Smooth muscle cell (in vitro differentiated cells): Measurements from ENCODE around the gene RBBP9. TPM values are rescaled to one million over a fixed set of nuclear protein-coding genes. Genes with fewer than 3 reads are reported as not detected.

ENCODE experiments used
- DNase-seq: peaks from one replicate; lab custom pipeline; 2025; ENCODE audit not compliant: unreplicated experiment; lab: John Stamatoyannopoulos, UW
- H2AFZ ChIP-seq: fragments of 200-600 bp; sonication (generic); 2 replicates; pipeline ENCODE4 v1.6.0; 2016; ENCODE audit warnings: antibody characterized with exemption, low read depth, mild to moderate bottlenecking
- H3F3A ChIP-seq: fragments of 200-600 bp; sonication (generic); 2 replicates; pipeline ENCODE4 v1.6.0; 2017; ENCODE audit warnings: antibody characterized with exemption, low read depth
- H3K27ac ChIP-seq: fragments of 200-600 bp; sonication (generic); 2 replicates; pipeline ENCODE4 v1.5.1; 2016; ENCODE audit warnings: low read depth, mild to moderate bottlenecking
- H3K27me3 ChIP-seq: fragments of 200-600 bp; sonication (generic); 2 replicates; pipeline ENCODE4 v1.6.1; 2016; ENCODE audit warnings: low read depth, mild to moderate bottlenecking
- H3K36me3 ChIP-seq: fragments of 200-600 bp; sonication (generic); 2 replicates; pipeline ENCODE4 v1.5.1; 2016; ENCODE audit warnings: low read depth
- H3K4me1 ChIP-seq: fragments of 200-600 bp; sonication (generic); 2 replicates; pipeline ENCODE4 v1.5.1; 2016; ENCODE audit warnings: low read depth
- H3K4me2 ChIP-seq: fragments of 200-600 bp; sonication (generic); 2 replicates; pipeline ENCODE4 v1.6.0; 2016; ENCODE audit warnings: mild to moderate bottlenecking
- H3K4me3 ChIP-seq: fragments of 200-600 bp; sonication (generic); 2 replicates; pipeline ENCODE4 v1.5.1; 2016; ENCODE audit warnings: mild to moderate bottlenecking
- H3K79me2 ChIP-seq: fragments of 200-600 bp; sonication (generic); 2 replicates; pipeline ENCODE4 v1.6.0; 2016; ENCODE audit warnings: low read depth, mild to moderate bottlenecking
- H3K9ac ChIP-seq: fragments of 200-600 bp; sonication (generic); 2 replicates; pipeline ENCODE4 v1.6.0; 2016; ENCODE audit warnings: low read depth
- H3K9me3 ChIP-seq: fragments of 200-600 bp; sonication (generic); replicated peaks from 2 replicates; pipeline ENCODE4 v1.5.1; 2016; ENCODE audit warnings: low read depth
- H4K20me1 ChIP-seq: fragments of 200-600 bp; sonication (generic); 2 replicates; pipeline ENCODE4 v1.6.0; 2016; ENCODE audit warnings: low read depth
- CTCF ChIP-seq: fragments of 200-600 bp; sonication (generic); IDR thresholded peaks from 2 replicates; pipeline ENCODE4 v1.5.1; 2017; ENCODE audit warnings: borderline replicate concordance, mild to moderate bottlenecking, antibody characterized with exemption; ENCODE audit not compliant: insufficient read depth, poor library complexity, severe bottlenecking
- WGBS: methylation state at CpG from one replicate; pipeline ENCODE4 v1.1.7; 2016; ENCODE audit warnings: low lambda C conversion rate; 5-methylcytosine and 5-hydroxymethylcytosine counted together
- polyA plus RNA-seq: library from polyadenylated mRNA; unstranded; fragments of >200 nt; fragmentation: Nextera tagmentation; extraction: Ambion mirVana; gene quantifications from 2 replicates; pipeline ENCODE4 v1.2.1, GENCODE V29; 2016
- total RNA-seq: library from RNA; depleted of rRNA; stranded (reverse); fragments of >200 nt; gene quantifications from 2 replicates; pipeline ENCODE4 v1.2.3, GENCODE V29; 2014

Gene RBBP9
- total and polyA plus RNA-seq, 2 experiments from 2014 or later, result 4.2 to 29.8 TPM

GRCh38 chr20:18477821-18478220 is 19.2 kb downstream of the RBBP9 start:
- H3K4me2 ChIP-seq, result no peak overlapping the region
- H3K27me3 ChIP-seq, result no peaks in the 10 kb centered on the region
- no peak overlapping the region for H2AFZ ChIP-seq
- no peaks in the 10 kb centered on the region for H4K20me1 ChIP-seq
- peaks cover 14% of the 10 kb centered on the region for H3K36me3 ChIP-seq
- no peak for TF ChIP-seq CTCF
- H3K9ac ChIP-seq, result no peak overlapping the region
- H3K4me3 ChIP-seq, result no peak overlapping the region
- WGBS, result 95% methylated on average over 1 of the region's 1 CpG
- H3K27ac ChIP-seq, result no peak overlapping the region
- H3K9me3 ChIP-seq, result no peaks in the 10 kb centered on the region
- no peaks in the 10 kb centered on the region for H3F3A ChIP-seq
- no peaks in the 10 kb centered on the region for H3K79me2 ChIP-seq
- no peak for DNase-seq
- no peaks in the 10 kb centered on the region for H3K4me1 ChIP-seq

GRCh38 chr20:18477218-18477617 is 19.8 kb downstream of the RBBP9 start:
- peaks cover 14% of the 10 kb centered on the region for H3K36me3 ChIP-seq

GRCh38 chr20:18466894-18467730 is 29.9 kb downstream of the RBBP9 start, which contains the start of the genes DZANK1 and POLR3F:
DZANK1 (minus strand) TSS chr20:18467030; CDS start chr20:18465358, 1,672 bp downstream.
POLR3F (plus strand) TSS chr20:18467390; CDS start chr20:18467507, 117 bp downstream.
- Histone ChIP-seq H4K20me1 (no peaks in the 10 kb centered on the region), H3K9me3 (no peaks in the 10 kb centered on the region), H3K4me2 (peak within 1 kb of the TSS; percentile 97), H3K4me3 (peak within 1 kb of the TSS; percentile 86), H2AFZ (peak within 1 kb of the TSS; percentile 92), H3K27ac (peak within 1 kb of the TSS; percentile 94), H3F3A (no peaks in the 10 kb centered on the region), H3K79me2 (peaks cover 30% of the 10 kb centered on the region), H3K36me3 (no peaks in the 10 kb centered on the region), H3K4me1 (peaks cover 13% of the 10 kb centered on the region), H3K9ac (peak within 1 kb of the TSS; percentile 91), H3K27me3 (no peaks in the 10 kb centered on the region)
- under 1% methylated on average over 57 of the region's 57 CpGs for WGBS
- DNase-seq, result peak; percentile 86
- TF ChIP-seq CTCF, result no peak

More at GRCh38 chr20:18477218-18477617, 19.8 kb downstream of the RBBP9 start:
- H3K9me3 ChIP-seq, result no peaks in the 10 kb centered on the region
- H3K27ac ChIP-seq, result no peak overlapping the region
- TF ChIP-seq CTCF, result no peak
- no peaks in the 10 kb centered on the region for H4K20me1 ChIP-seq
- H3K4me3 ChIP-seq, result no peak overlapping the region
- no peak for DNase-seq
- H3F3A ChIP-seq, result no peaks in the 10 kb centered on the region
- no peaks in the 10 kb centered on the region for H3K27me3 ChIP-seq
- no peak overlapping the region for H3K4me2 ChIP-seq
- WGBS, result 100% methylated on average over 1 of the region's 1 CpG
- H2AFZ ChIP-seq, result no peak overlapping the region
- H3K79me2 ChIP-seq, result no peaks in the 10 kb centered on the region
- H3K9ac ChIP-seq, result no peak overlapping the region
- H3K4me1 ChIP-seq, result no peaks in the 10 kb centered on the region
